COR-L47 (cell line): ENCODE data around the gene SAPCD1.

Source experiments
- DNase-seq: peaks from one replicate; lab custom pipeline; 2025; lab: John Stamatoyannopoulos, UW

Gene SAPCD1

DNA sequence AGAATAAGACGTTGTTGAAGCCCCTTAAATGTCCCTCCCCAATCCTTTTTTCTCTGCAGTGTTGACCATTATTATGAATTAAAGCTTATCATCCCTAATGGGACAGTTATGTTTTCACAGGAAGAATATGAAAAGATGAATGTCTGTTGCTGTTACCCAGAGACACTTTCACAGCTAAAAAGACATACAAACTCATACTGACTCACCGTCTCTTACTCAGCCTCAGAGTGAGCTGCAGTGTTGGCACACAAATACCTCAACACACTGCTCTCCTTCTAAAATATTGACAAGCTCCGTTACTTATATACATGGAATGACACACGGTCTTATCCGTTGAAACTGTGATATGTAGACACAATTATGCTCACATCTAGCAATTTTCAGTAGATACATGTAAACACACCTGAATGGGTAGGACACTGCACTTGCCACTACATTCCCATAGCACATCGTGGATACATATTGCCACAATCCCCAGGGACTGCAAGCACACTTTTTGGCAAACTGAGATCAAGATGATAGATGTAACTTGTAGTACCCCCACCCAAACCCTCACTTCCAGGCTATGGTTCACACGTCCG lies 9.6 kb upstream of the SAPCD1 start:
- DNase-seq = no peak

GRCh38 chr6:31758281-31758680 lies 4.2 kb upstream of the SAPCD1 start:
- DNase-seq = no peak

DNA sequence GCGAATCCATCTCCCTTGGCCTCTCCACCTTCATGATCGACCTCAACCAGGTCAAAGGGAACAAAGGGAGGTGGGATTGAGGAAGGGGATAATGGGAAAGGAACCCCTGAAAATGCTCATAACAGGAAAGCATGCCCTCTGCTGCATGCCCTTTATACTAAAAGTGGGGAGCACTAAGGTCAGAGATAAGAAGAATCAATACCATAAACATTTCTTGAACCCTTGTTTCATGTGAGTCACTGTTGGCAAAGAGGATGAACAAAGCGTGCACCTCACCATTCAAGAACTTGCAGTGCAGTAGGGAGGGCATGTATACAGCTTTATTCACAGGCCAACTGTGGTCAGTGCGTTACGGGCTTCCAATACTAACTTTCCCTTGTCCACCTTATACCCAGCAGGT lies 1.7 kb upstream of the SAPCD1 start:
- no peak for DNase-seq

GRCh38 chr6:31761343-31761742 lies 1.1 kb upstream of the SAPCD1 start:
- DNase-seq = no peak

GRCh38 chr6:31762878-31763618 lies 592 bp downstream of the SAPCD1 start:
- DNase-seq = no peak

- DNase-seq = peak; percentile 12
Measured at GRCh38 chr6:31763619-31763940, 1.1 kb downstream of the SAPCD1 start.

DNA sequence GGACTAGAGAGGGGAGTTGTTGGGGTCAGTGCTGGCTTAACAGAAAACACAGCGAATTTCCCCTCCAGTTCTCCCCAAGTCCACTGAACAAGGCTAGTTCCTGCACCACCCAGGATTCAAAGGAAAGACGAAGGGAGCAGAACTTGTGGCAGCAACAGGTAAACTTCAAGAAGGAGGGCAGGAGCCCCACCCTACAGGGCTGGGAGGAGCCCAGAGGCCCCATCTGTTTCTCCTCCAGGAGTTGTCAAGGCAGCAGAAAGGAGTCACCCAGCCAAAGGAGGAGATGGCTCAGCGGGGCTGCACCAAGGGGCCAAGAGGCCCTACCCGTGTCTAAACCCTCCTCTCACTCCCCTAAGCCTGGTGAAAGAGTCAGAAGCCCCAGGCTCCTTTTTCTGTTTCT lies 1.7 kb downstream of the SAPCD1 start:
- no peak for DNase-seq

GRCh38 chr6:31765559-31765909 lies 3.1 kb downstream of the SAPCD1 start:
- DNase-seq = no peak

DNA sequence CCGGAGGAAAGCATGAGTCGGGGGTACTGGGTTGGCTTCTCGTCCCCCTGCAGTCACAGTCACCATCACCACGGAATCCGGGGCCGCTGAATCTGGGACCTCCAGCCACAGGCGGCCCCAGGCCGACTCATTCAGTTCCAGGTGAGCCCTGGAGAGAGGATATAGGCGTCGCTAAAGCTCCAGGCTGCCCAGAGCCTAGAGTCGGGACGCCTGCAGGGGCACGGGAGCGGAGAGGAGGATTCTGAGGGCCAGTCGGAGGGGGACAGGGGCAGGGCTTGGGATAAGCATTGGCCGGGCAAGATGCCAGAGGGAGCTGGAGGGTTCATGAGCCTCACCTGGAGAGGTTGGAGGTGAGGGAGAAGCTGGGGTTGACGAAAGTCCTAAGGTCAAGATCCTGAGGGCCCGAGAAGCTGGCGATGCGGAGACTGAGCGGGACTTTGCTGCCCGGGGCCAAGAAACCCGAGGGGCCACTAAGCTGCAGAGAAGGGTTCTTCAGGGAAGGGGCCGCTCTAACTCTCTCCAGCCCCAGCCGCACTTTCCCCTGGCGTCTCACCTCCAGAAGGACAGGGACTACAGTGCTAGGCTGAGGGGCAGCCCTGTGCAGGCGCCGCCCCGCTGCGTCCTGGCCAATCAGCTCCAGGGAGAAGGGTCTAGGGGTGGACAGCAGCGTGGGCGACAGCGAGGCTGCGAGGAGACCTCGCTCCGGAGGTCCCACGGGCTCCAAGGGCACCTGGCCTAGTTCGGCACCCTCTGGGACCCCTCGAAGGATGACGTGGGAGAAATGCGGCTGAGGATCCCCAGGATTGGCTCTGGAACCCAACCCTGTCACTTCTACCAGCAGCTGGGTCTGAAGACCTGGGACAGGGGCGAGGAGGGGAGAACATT lies 3.7 kb downstream of the SAPCD1 start:
- DNase-seq = no peak

DNA sequence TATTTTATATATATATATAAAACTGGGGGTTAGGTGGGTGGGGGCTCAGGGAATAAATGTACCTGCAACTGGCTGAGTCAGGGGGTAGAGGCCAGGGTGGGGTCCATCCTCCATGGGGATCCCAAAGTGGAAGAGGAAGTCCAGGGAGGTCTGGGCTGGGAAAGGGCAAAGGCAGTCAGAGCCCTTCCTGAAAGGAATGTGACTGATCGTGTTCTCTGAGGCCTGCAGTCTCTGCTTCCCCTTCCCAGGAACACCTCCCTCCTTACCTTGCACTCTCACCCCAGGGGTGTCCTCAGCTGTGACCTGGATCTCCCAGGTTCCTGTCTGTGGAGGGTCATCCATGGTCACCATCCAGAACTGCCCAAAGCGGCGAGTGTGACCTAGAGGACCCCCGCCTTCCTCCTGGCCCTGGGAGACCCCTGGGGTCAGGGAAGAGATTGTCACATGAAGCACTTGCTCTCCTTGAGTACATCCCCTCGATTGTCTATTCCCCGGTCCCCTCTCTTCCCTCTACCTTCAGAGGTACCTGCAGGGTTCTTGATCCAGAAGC lies 4.7 kb downstream of the SAPCD1 start:
- no peak for DNase-seq

GRCh38 chr6:31768363-31769257 lies 6.2 kb downstream of the SAPCD1 start:
- DNase-seq = no peak

DNA sequence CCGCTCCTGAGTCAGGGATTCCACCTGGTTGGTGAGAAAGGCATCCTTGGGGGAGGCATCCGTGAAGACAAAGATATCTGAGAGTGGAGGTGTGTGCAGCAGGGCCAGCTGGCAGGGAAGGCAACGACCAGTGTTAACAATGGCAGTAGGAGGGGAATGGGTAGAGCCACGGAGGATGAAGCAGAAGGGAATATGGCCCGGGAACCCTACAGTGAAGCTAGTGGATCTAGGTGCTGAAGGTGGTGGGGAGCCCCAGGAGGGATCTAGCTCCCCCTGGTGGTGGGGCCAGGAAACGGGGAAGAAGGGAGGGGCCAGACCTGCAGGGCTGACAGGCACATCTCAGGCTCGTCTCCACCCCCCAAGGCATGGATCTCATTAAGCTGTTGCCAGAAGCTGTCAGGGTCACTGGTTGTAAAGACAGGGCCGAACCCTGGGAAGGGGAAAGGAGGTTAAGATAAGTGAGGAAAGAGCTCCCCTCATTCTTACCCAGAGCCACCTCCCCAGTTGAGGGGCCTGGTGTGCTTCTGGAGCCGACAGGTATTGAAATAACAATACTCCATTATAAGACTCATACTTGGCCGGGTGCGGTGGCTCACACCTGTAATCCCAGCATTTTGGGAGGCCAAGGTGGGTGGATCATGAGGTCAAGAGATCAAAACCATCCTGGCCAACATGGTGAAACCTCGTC lies 7.4 kb downstream of the SAPCD1 start:
- peak; percentile 42 for DNase-seq

DNA sequence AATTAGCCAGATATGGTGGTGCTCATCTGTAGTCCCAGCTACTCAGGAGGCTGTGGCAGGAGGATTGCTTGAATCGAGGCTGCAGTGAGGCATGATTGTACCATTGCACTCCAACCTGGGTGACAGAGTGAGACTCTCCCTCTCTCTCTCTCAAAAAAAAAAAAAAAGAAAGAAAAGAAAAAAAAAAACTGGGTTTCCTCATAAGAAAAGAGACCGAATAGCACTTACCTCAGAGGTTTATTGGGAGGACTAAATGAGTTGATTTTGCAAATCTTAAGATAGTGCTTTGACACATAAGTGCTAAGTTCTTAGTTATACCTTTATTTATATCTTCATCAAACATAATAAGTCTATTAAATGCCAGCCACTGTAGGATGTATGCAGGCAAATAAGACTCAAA lies 8.4 kb downstream of the SAPCD1 start:
- no peak for DNase-seq

DNA sequence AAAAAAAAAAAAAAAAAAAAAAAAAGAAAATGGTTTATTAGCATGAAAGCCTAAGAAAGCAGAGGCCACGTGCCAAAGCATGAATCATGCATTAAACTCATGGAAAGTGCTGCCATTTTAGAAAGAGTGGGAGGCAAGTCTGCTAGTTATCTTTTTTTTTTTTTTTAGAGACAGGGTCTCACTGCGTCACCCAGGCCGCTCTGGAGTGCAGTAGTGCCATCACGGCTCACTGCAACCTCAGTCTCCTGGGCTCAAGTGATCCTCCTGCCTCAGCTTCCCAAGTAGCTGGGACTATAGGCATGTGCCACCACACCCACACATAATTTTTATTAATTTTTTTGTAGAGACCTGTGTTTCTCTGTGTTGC lies 9.5 kb downstream of the SAPCD1 start:
- no peak for DNase-seq

DNA sequence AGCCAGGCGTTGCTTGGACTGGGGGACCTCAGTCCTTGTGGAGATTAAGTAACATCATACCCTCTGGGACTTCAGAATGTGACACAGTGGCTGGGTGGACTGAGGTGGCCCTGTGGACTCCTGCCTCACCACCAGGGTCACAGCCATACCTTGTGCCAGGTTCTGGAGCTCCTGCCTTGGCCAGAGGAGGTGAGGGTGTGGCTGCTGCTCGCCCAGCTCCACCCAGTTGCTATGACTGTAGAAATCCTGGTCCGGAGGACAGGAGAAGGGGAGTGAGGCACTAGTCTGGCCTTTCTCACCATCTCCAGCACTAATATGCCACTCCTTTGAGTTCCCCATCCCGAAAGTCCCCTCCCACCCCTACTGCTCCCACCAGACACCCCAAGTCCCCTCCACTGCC lies 12.7 kb downstream of the SAPCD1 start:
- no peak for DNase-seq

GRCh38 chr6:31775633-31776484 lies 13.4 kb downstream of the SAPCD1 start:
- DNase-seq = no peak

DNA sequence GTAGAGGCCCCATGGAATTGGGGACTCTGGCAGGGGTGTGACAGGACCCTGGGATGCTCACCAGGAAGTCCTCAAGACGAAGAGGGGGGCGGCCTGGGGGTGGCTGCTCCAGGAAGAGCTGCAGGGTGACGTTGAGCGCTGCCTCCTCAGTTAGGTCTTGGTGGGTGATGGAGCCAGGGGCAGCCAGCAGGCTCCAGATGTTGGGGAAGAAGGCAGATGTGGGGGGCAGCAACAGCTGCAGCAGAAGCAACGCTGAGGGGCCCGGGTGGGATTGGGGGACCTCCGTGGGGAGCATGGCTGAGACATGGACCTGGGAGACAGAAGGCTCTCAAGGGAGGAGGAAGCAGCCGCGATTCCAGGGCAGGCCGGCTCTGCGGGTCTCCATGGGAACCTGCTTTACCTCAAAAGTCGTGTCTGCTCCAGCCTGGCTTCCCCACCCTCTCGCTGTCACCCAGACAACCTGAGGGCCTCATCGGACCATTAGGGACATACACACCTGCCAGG lies 14.1 kb downstream of the SAPCD1 start:
- DNase-seq = peak; percentile 55

GRCh38 chr6:31776989-31777666 lies 14.7 kb downstream of the SAPCD1 start, which contains the start of gene VWA7:
Gene VWA7, minus strand, starts transcription at chr6:31777328. Its CDS starts 549 bp downstream, at chr6:31776779.
- peak; percentile 60 for DNase-seq

GRCh38 chr6:31777667-31778050 lies 15.2 kb downstream of the SAPCD1 start:
- no peak for DNase-seq

- no peak for DNase-seq
Measured at GRCh38 chr6:31778193-31778592, 15.7 kb downstream of the SAPCD1 start.
